Right ventricle myocardium superior (tissue), 1 donor: Measurements from ENCODE around the gene STAT5B. TPM values are rescaled to one million over a fixed set of nuclear protein-coding genes. Genes with fewer than 3 reads are reported as not detected.
"Not testable (repeated sequence)": the region's sequence is repeated elsewhere in the genome, so short reads cannot be mapped to it uniquely, and the experiment has no call there.

Experiments used
- ATAC-seq: fragments of 200-7000 bp; cut with Tn5 transposase; one replicate; pipeline ENCODE4 v1.9.1; 2020; ENCODE audit warnings: mild to moderate bottlenecking; ENCODE audit not compliant: poor library complexity
- DNase-seq: peaks from one replicate; pipeline ENCODE4 v3.0.0-alpha.2; 2020
- intact Hi-C: fragments of 100-400 bp; cut with DNase I; formaldehyde crosslinking; loops from one replicate; pipeline ENCODE4 v1.11.2; 2022
- long read RNA-seq: library from polyadenylated mRNA; unstranded; transcript quantifications from one replicate; pipeline ENCODE4 v2.0.0, GENCODE V29; 2021
- total RNA-seq: library from RNA; stranded (reverse); fragmentation: NEBNext Ultra II Directional; extraction: Animal tissue kit (Norgen Biotek cat#: 25700); gene quantifications from one replicate; pipeline ENCODE4 v1.2.1, GENCODE V29; 2021
- donor health status: DM: no; HTN: yes; CAD: no; lungs with severe emphysema.

STAT5B gene
- total RNA-seq = 30.0 TPM
- long read RNA-seq, full-length matches to known transcripts = 54 of 84 reads
- long read RNA-seq, partial matches to known transcripts = 10 of 84 reads
- long read RNA-seq, other reads (novel, unspliced or antisense) = 20 of 84 reads

- intact Hi-C loops = no loop called here
- DNase-seq (peak; percentile 85), ATAC-seq (peak; percentile 88)
These were observed at the start of gene STAT5B for GRCh38 chr17:42276359-42276608. STAT5B (minus strand) TSS chr17:42276391; CDS start chr17:42232127, 44,264 bp downstream.

- DNase-seq (no peak), ATAC-seq (no peak)
These were observed 48.8 kb upstream of the STAT5B start for GRCh38 chr17:42325026-42325425.

GRCh38 chr17:42323268-42323773, 47.1 kb upstream of the STAT5B start:
- peak; percentile 3 for ATAC-seq
- intact Hi-C loops = loop anchor here (2.0 kb wide), 1 partner anchor 83 kb away; no protein-coding TSS in a partner anchor
- DNase-seq = no peak

More at GRCh38 chr17:42325026-42325425, 48.8 kb upstream of the STAT5B start:
- intact Hi-C loops = no loop called here

GRCh38 chr17:42322382-42323267, 46.4 kb upstream of the STAT5B start:
- intact Hi-C loops = loop anchor here (2.0 kb wide), 1 partner anchor 84 kb away; no protein-coding TSS in a partner anchor
- ATAC-seq = peak; percentile 88
- peak; percentile 96 for DNase-seq

- DNase-seq (no peak), ATAC-seq (no peak)
- intact Hi-C loops = no loop called here
These were observed 45.4 kb upstream of the STAT5B start for GRCh38 chr17:42321555-42321954.

- ATAC-seq, DNase-seq: not testable (repeated sequence)
- intact Hi-C loops = loop anchor here (5.0 kb wide), 1 partner anchor 204 kb away; no protein-coding TSS in a partner anchor
These were observed 41.8 kb upstream of the STAT5B start for GRCh38 chr17:42317967-42318366.

GRCh38 chr17:42317266-42317845, 41.2 kb upstream of the STAT5B start:
- no peak for ATAC-seq
- intact Hi-C loops = loop anchor here (5.0 kb wide), 1 partner anchor 205 kb away; no protein-coding TSS in a partner anchor
- no peak for DNase-seq

- intact Hi-C loops = loop anchor here (5.0 kb wide), 1 partner anchor 206 kb away; no protein-coding TSS in a partner anchor
- no peak for DNase-seq
- ATAC-seq = no peak
These were observed 40.6 kb upstream of the STAT5B start for GRCh38 chr17:42316755-42317154.

GRCh38 chr17:42315402-42316156, 39.4 kb upstream of the STAT5B start:
- intact Hi-C loops = loop anchor here (5.0 kb wide), 1 partner anchor 207 kb away; no protein-coding TSS in a partner anchor

GRCh38 chr17:42313773-42314566, 37.8 kb upstream of the STAT5B start:
- DNase-seq (no peak), ATAC-seq (no peak)
- intact Hi-C loops = no loop called here

More at GRCh38 chr17:42315402-42316156, 39.4 kb upstream of the STAT5B start:
- DNase-seq (no peak), ATAC-seq (no peak)

- no peak for DNase-seq
- no peak for ATAC-seq
- intact Hi-C loops = no loop called here
These were observed 37.2 kb upstream of the STAT5B start for GRCh38 chr17:42313389-42313772.

GRCh38 chr17:42312285-42313130, 36.3 kb upstream of the STAT5B start:
- peak; percentile 92 for DNase-seq
- ATAC-seq = peak; percentile 85
- intact Hi-C loops = no loop called here

GRCh38 chr17:42312035-42312284, 35.8 kb upstream of the STAT5B start:
- intact Hi-C loops = no loop called here
- ATAC-seq = no peak
- no peak for DNase-seq

GRCh38 chr17:42311240-42312034, 35.2 kb upstream of the STAT5B start:
- DNase-seq (peak; percentile 93), ATAC-seq (peak; percentile 90)
- intact Hi-C loops = no loop called here

GRCh38 chr17:42310787-42311215, 34.6 kb upstream of the STAT5B start:
- no peak for DNase-seq

GRCh38 chr17:42309986-42310786, 34.0 kb upstream of the STAT5B start:
- intact Hi-C loops = no loop called here
- ATAC-seq = no peak
- DNase-seq = no peak

More at GRCh38 chr17:42310787-42311215, 34.6 kb upstream of the STAT5B start:
- no peak for ATAC-seq
- intact Hi-C loops = no loop called here
